B cell (primary cell): ENCODE measurements around the gene MIS18A. TPM values are rescaled to one million over a fixed set of nuclear protein-coding genes. Genes with fewer than 3 reads are reported as not detected.

ENCODE experiments used
- ATAC-seq: fragments of 200-7000 bp; cut with Tn5 transposase; one replicate; pipeline ENCODE4 v1.10.0; 2021; ENCODE audit warnings: low read depth, mild to moderate bottlenecking, moderate number of reproducible peaks, moderate library complexity
- CTCF ChIA-PET: fragments of 350-600 bp; sonication (Branson Sonifier 250); formaldehyde crosslinking; loops from one replicate; lab custom pipeline; 2021; ENCODE audit warnings: antibody characterized with exemption, inconsistent platforms; lab: Charles Lee
- POLR2A ChIA-PET: fragments of 350-600 bp; sonication (Branson Sonifier 250); formaldehyde crosslinking; loops from one replicate; lab custom pipeline; 2021; ENCODE audit warnings: antibody characterized with exemption; lab: Charles Lee
- DNase-seq: peaks from one replicate; pipeline ENCODE4 v3.0.0; 2013
- H2AFZ ChIP-seq: 2 replicates; pipeline ENCODE4 v1.6.1; 2012; ENCODE audit warnings: mild to moderate bottlenecking, low read depth, low read length; ENCODE audit not compliant: insufficient read depth, poor library complexity, severe bottlenecking
- H3K27ac ChIP-seq, 2 donors: 1 replicate in 1 of 2; 2 replicates in 1 of 2; pipeline ENCODE4 v1.5.1; 2012 to 2013; ENCODE audit warnings: low read length in 2 of 2, mild to moderate bottlenecking in 2 of 2, moderate library complexity in 1 of 2
- H3K27me3 ChIP-seq, 4 experiments: fragments of 200-600 bp in 1 of 4; sonication (generic) in 1 of 4; replicated peaks in 1 of 4; 1 replicate in 2 of 4; 2 replicates in 2 of 4; pipeline versions ENCODE4 v1.6.1 to v1.7.0; 2013 to 2016; ENCODE audit warnings: low read length in 3 of 4, mild to moderate bottlenecking in 2 of 4, mixed read lengths in 1 of 4, moderate library complexity in 1 of 4; ENCODE audit not compliant: insufficient read depth in 4 of 4, control insufficient read depth in 3 of 4; ENCODE audit errors: control extremely low read depth in 1 of 4
- H3K36me3 ChIP-seq, 2 experiments: replicated peaks in 1 of 2; 1 replicate in 1 of 2; 2 replicates in 1 of 2; pipeline versions ENCODE4 v1.6.1 to v1.7.1; 2013; ENCODE audit warnings: low read length in 1 of 2; ENCODE audit not compliant: insufficient read depth in 2 of 2, control insufficient read depth in 1 of 2; ENCODE audit errors: control extremely low read depth in 1 of 2, extremely low read depth in 1 of 2
- H3K4me1 ChIP-seq, 2 donors: fragments of 200-600 bp in 1 of 2; sonication (generic) in 1 of 2; 1 replicate in 1 of 2; 2 replicates in 1 of 2; pipeline versions ENCODE4 v1.5.1 to v1.6.1; 2013 to 2017; ENCODE audit warnings: low read length in 2 of 2; ENCODE audit not compliant: control insufficient read depth in 2 of 2, insufficient read depth in 2 of 2
- H3K4me2 ChIP-seq: replicated peaks from 2 replicates; pipeline ENCODE3; 2012; ENCODE audit warnings: mild to moderate bottlenecking, low read depth, low read length; ENCODE audit not compliant: poor library complexity, severe bottlenecking
- H3K4me3 ChIP-seq, 5 experiments: fragments of 200-600 bp in 1 of 5; sonication (generic) in 1 of 5; 1 replicate in 3 of 5; 2 replicates in 2 of 5; pipeline versions ENCODE4 v1.5.1 to v1.7.0; 2011 to 2016; ENCODE audit warnings: low read length in 4 of 5, mild to moderate bottlenecking in 4 of 5, low read depth in 2 of 5, control low read depth in 1 of 5, moderate library complexity in 1 of 5; ENCODE audit not compliant: insufficient read depth in 1 of 5; ENCODE audit errors: control extremely low read depth in 1 of 5, extremely low read depth in 1 of 5
- H3K79me2 ChIP-seq: fragments of 200-600 bp; sonication (generic); one replicate; pipeline ENCODE4 v1.6.0; 2016; ENCODE audit warnings: low read length; ENCODE audit not compliant: control insufficient read depth, insufficient read depth
- H3K9ac ChIP-seq: fragments of 200-600 bp; sonication (generic); 2 replicates; pipeline ENCODE4 v1.6.1; 2017; ENCODE audit warnings: mild to moderate bottlenecking, low read length, moderate library complexity
- H3K9me3 ChIP-seq, 3 donors: one replicate each; pipeline versions ENCODE4 v1.6.1 to v1.7.1; 2013; ENCODE audit warnings: low read length in 2 of 3; ENCODE audit not compliant: control insufficient read depth in 2 of 3, insufficient read depth in 1 of 3; ENCODE audit errors: control extremely low read depth in 1 of 3
- H4K20me1 ChIP-seq: 2 replicates; pipeline ENCODE4 v1.6.0; 2012; ENCODE audit warnings: mild to moderate bottlenecking, low read length; ENCODE audit not compliant: insufficient read depth, control insufficient read depth, poor library complexity, severe bottlenecking
- H3K27ac Mint-ChIP-seq: one replicate; pipeline ENCODE4 v1.8.0; 2021; ENCODE audit warnings: mixed read lengths
- H3K27me3 Mint-ChIP-seq: one replicate; pipeline ENCODE4 v1.8.0; 2021; ENCODE audit warnings: mixed read lengths
- H3K4me1 Mint-ChIP-seq: one replicate; pipeline ENCODE4 v1.8.0; 2021; ENCODE audit warnings: mixed read lengths
- H3K4me3 Mint-ChIP-seq: one replicate; pipeline ENCODE4 v1.8.0; 2021; ENCODE audit warnings: mixed read lengths
- H3K9me3 Mint-ChIP-seq: one replicate; pipeline ENCODE4 v1.8.0; 2022; ENCODE audit warnings: mixed read lengths; ENCODE audit not compliant: insufficient read depth
- EZH2 ChIP-seq: IDR thresholded peaks from 2 replicates; pipeline ENCODE4 v1.6.1; 2012; ENCODE audit warnings: borderline replicate concordance, low read depth, mild to moderate bottlenecking, moderate library complexity, low read length; ENCODE audit not compliant: insufficient read depth, poor library complexity, severe bottlenecking
- WGBS: methylation state at CpG from one replicate; pipeline ENCODE4 v1.1.5; 2013; ENCODE audit warnings: missing lambda C conversion rate; ENCODE audit not compliant: insufficient coverage; 5-methylcytosine and 5-hydroxymethylcytosine counted together
- intact Hi-C: fragments of 100-400 bp; cut with micrococcal nuclease; formaldehyde crosslinking; loops from one replicate; pipeline ENCODE4 v1.10.0; 2022
- polyA minus RNA-seq: library from RNA; depleted of rRNA, polyadenylated mRNA; stranded (reverse); fragments of >200 nt; gene quantifications from 2 replicates; pipeline ENCODE4 v1.2.3, GENCODE V29; 2012
- polyA plus RNA-seq: library from polyadenylated mRNA; depleted of rRNA; stranded (reverse); fragments of >200 nt; gene quantifications from 2 replicates; pipeline ENCODE4 v1.2.3, GENCODE V29; 2012
- total RNA-seq, 2 donors: library from RNA; stranded (reverse); fragments of 120-200 nt in 1 of 2; gene quantifications; 1 replicate in 1 of 2; 2 replicates in 1 of 2; pipeline versions ENCODE4 v1.2.3 to v1.2.4, GENCODE V29; 2013 to 2022
- TF ChIP-seq, protein P1 (sequence below): fragments of 200-600 bp; IDR thresholded peaks from one replicate; pipeline ENCODE4 v1.8.0; 2022; ENCODE audit warnings: antibody characterized with exemption, mild to moderate bottlenecking

MIS18A gene, protein sequence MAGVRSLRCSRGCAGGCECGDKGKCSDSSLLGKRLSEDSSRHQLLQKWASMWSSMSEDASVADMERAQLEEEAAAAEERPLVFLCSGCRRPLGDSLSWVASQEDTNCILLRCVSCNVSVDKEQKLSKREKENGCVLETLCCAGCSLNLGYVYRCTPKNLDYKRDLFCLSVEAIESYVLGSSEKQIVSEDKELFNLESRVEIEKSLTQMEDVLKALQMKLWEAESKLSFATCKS
- 8.8 and 10.4 TPM in 2 replicates for total RNA-seq
- 6.9 TPM for total RNA-seq (2013)
- 3.7 and 4.0 TPM in 2 replicates for polyA plus RNA-seq
- polyA minus RNA-seq, result 2.9 and 4.2 TPM in 2 replicates

- POLR2A ChIA-PET, result no interaction called here
- TF ChIP-seq, protein P1, sequence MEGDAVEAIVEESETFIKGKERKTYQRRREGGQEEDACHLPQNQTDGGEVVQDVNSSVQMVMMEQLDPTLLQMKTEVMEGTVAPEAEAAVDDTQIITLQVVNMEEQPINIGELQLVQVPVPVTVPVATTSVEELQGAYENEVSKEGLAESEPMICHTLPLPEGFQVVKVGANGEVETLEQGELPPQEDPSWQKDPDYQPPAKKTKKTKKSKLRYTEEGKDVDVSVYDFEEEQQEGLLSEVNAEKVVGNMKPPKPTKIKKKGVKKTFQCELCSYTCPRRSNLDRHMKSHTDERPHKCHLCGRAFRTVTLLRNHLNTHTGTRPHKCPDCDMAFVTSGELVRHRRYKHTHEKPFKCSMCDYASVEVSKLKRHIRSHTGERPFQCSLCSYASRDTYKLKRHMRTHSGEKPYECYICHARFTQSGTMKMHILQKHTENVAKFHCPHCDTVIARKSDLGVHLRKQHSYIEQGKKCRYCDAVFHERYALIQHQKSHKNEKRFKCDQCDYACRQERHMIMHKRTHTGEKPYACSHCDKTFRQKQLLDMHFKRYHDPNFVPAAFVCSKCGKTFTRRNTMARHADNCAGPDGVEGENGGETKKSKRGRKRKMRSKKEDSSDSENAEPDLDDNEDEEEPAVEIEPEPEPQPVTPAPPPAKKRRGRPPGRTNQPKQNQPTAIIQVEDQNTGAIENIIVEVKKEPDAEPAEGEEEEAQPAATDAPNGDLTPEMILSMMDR, result no peak
- no peak for TF ChIP-seq EZH2
- Mint-ChIP-seq H3K27me3 (no peaks in the 10 kb centered on the region), H3K9me3 (no peaks in the 10 kb centered on the region), H3K27ac (peak within 1 kb of the TSS; percentile 91), H3K4me1 (peaks cover 22% of the 10 kb centered on the region), H3K4me3 (peak within 1 kb of the TSS; percentile 100)
- Histone ChIP-seq H3K27me3 (no peaks in the 10 kb centered on the region), H3K27ac (peak within 1 kb of the TSS; percentile 29 to 44), H3K4me2 (peak within 1 kb of the TSS; percentile 84), H2AFZ (peak within 1 kb of the TSS; percentile 95), H3K36me3 (peaks cover 0 to 2% of the 10 kb centered on the region in 2 experiments), H3K4me1 (peaks cover 16 to 22% of the 10 kb centered on the region in 2 donors), H3K9ac (peak within 1 kb of the TSS; percentile 82), H3K9me3 (no peaks in the 10 kb centered on the region), H3K79me2 (peaks cover 30% of the 10 kb centered on the region), H4K20me1 (no peaks in the 10 kb centered on the region), H3K4me3 (peak within 1 kb of the TSS; percentile 70 to 86 (median 82))
- ATAC-seq (peak; percentile 97), DNase-seq (peak; percentile 97)
- WGBS, result under 1% methylated on average over 69 of the region's 69 CpGs
- CTCF ChIA-PET, result interaction anchor here (0.8 to 1.0 kb wide), 2 partner anchors 7 to 21 kb away, joined by 3 read pairs; no protein-coding TSS in a partner anchor
- intact Hi-C loops, result loop anchor here (1.0 to 10.0 kb wide), 5 partner anchors 334 to 1636 kb away; partner anchors contain the start of genes ATP5PO, CFAP298, CRYZL1 and ITSN1
Measured at GRCh38 chr21:32278518-32279376, at the start of gene MIS18A. Gene MIS18A, minus strand, starts transcription at chr21:32279049. Its CDS starts 35 bp downstream, at chr21:32279014.
